Measurements from ENCODE around the gene GRIA3.

The GRIA3 gene

GRCh38 chrX:123199338-123199737, 15.3 kb downstream of the GRIA3 start:
- DNase-seq (ENCODE audit: low spot score), result no peak

- DNase-seq (ENCODE audit: low spot score), result no peak
Observed at GRCh38 chrX:123201720-123202119, 17.6 kb downstream of the GRIA3 start.

GRCh38 chrX:123202523-123202922, 18.4 kb downstream of the GRIA3 start:
- DNase-seq (ENCODE audit: low spot score), result no peak

- DNase-seq (ENCODE audit: low spot score), result no peak
Observed at GRCh38 chrX:123203772-123204171, 19.7 kb downstream of the GRIA3 start.

- DNase-seq (ENCODE audit: low spot score), result no peak
Observed at GRCh38 chrX:123206176-123206575, 22.1 kb downstream of the GRIA3 start.

GRCh38 chrX:123210252-123210651, 26.2 kb downstream of the GRIA3 start:
- DNase-seq (ENCODE audit: low spot score), result no peak

GRCh38 chrX:123215397-123216089, 31.5 kb downstream of the GRIA3 start:
- no peak for DNase-seq (ENCODE audit: low spot score)

GRCh38 chrX:123217077-123217476, 33.0 kb downstream of the GRIA3 start:
- no peak for DNase-seq (ENCODE audit: low spot score)

- DNase-seq (ENCODE audit: low spot score), result no peak
Observed at GRCh38 chrX:123217728-123218127, 33.6 kb downstream of the GRIA3 start.

GRCh38 chrX:123219916-123220315, 35.8 kb downstream of the GRIA3 start:
- no peak for DNase-seq (ENCODE audit: low spot score)

GRCh38 chrX:123222920-123223319, 38.8 kb downstream of the GRIA3 start:
- DNase-seq (ENCODE audit: low spot score), result no peak

GRCh38 chrX:123223409-123223808, 39.3 kb downstream of the GRIA3 start:
- DNase-seq (ENCODE audit: low spot score), result no peak

GRCh38 chrX:123223859-123224258, 39.8 kb downstream of the GRIA3 start:
- DNase-seq (ENCODE audit: low spot score), result no peak

- no peak for DNase-seq (ENCODE audit: low spot score)
Observed at GRCh38 chrX:123230798-123231197, 46.7 kb downstream of the GRIA3 start.

GRCh38 chrX:123236859-123237258, 52.8 kb downstream of the GRIA3 start:
- DNase-seq (ENCODE audit: low spot score), result no peak

- DNase-seq (ENCODE audit: low spot score), result no peak
Observed at GRCh38 chrX:123237271-123237670, 53.2 kb downstream of the GRIA3 start.

GRCh38 chrX:123254457-123254856, 70.4 kb downstream of the GRIA3 start:
- DNase-seq (ENCODE audit: low spot score), result no peak

GRCh38 chrX:123256378-123256777, 72.3 kb downstream of the GRIA3 start:
- DNase-seq (ENCODE audit: low spot score), result no peak

- no peak for DNase-seq (ENCODE audit: low spot score)
Observed at GRCh38 chrX:123260920-123261418, 76.9 kb downstream of the GRIA3 start.

- DNase-seq (ENCODE audit: low spot score), result no peak
Observed at GRCh38 chrX:123263270-123263669, 79.2 kb downstream of the GRIA3 start.

- no peak for DNase-seq (ENCODE audit: low spot score)
Observed at GRCh38 chrX:123263747-123264146, 79.7 kb downstream of the GRIA3 start.

GRCh38 chrX:123267220-123267619, 83.1 kb downstream of the GRIA3 start:
- no peak for DNase-seq (ENCODE audit: low spot score)

GRCh38 chrX:123271902-123272301, 87.8 kb downstream of the GRIA3 start:
- DNase-seq (ENCODE audit: low spot score), result no peak

- no peak for DNase-seq (ENCODE audit: low spot score)
Observed at GRCh38 chrX:123272630-123273029, 88.6 kb downstream of the GRIA3 start.
